BE2C (cell line): Measurements from ENCODE around the gene ABCB8.
A peak's percentile ranks its signal among the peaks of the same experiment; 100 is the strongest.

Experiments used
- DNase-seq: peaks from one replicate; pipeline ENCODE4 v3.0.0-alpha.2; 2020
- H3K27me3 ChIP-seq: fragments of 250-450 bp; sonication (Bioruptor Pico); 2 replicates; pipeline ENCODE4 v1.5.1; 2020; ENCODE audit warnings: mild to moderate bottlenecking
- H3K36me3 ChIP-seq: fragments of 250-450 bp; sonication (Bioruptor Pico); 2 replicates; pipeline ENCODE4 v1.5.1; 2020; ENCODE audit warnings: mild to moderate bottlenecking
- H3K4me1 ChIP-seq: fragments of 250-450 bp; sonication (Bioruptor Pico); 2 replicates; pipeline ENCODE4 v1.5.1; 2020
- H3K4me3 ChIP-seq: 2 replicates; pipeline ENCODE4 v1.5.1; 2011; ENCODE audit warnings: low read depth, low read length
- H3K9me3 ChIP-seq: fragments of 250-450 bp; sonication (Bioruptor Pico); 2 replicates; pipeline ENCODE4 v1.5.1; 2020
- CTCF ChIP-seq: IDR thresholded peaks from 2 replicates; pipeline ENCODE4 v1.5.1; 2012; ENCODE audit warnings: mild to moderate bottlenecking, low read depth, low read length

The ABCB8 gene

GRCh38 chr7:151073990-151074389 lies 45.7 kb downstream of the ABCB8 start:
- no peaks in the 10 kb centered on the region for H3K27me3 ChIP-seq
- peaks cover 23% of the 10 kb centered on the region for H3K4me1 ChIP-seq
- no peak for TF ChIP-seq CTCF
- no peaks in the 10 kb centered on the region for H3K9me3 ChIP-seq
- H3K4me3 ChIP-seq: no peak overlapping the region
- peaks cover 77% of the 10 kb centered on the region for H3K36me3 ChIP-seq
- DNase-seq: no peak

- Histone ChIP-seq H3K9me3 (no peaks in the 10 kb centered on the region), H3K4me3 (no peak overlapping the region), H3K4me1 (peaks cover 30% of the 10 kb centered on the region), H3K27me3 (no peaks in the 10 kb centered on the region), H3K36me3 (peaks cover 68% of the 10 kb centered on the region)
- DNase-seq: peak; percentile 5
- TF ChIP-seq CTCF: no peak
These were observed 46.8 kb downstream of the ABCB8 start for GRCh38 chr7:151074817-151075661.

- DNase-seq: no peak
- Histone ChIP-seq H3K9me3 (no peaks in the 10 kb centered on the region), H3K4me1 (peaks cover 30% of the 10 kb centered on the region), H3K4me3 (no peak overlapping the region), H3K27me3 (no peaks in the 10 kb centered on the region), H3K36me3 (peaks cover 62% of the 10 kb centered on the region)
- no peak for TF ChIP-seq CTCF
These were observed 47.4 kb downstream of the ABCB8 start for GRCh38 chr7:151075662-151075971.

- no peak overlapping the region for H3K4me3 ChIP-seq
- H3K4me1 ChIP-seq: peaks cover 30% of the 10 kb centered on the region
- H3K36me3 ChIP-seq: peaks cover 58% of the 10 kb centered on the region
- H3K9me3 ChIP-seq: no peaks in the 10 kb centered on the region
- H3K27me3 ChIP-seq: no peaks in the 10 kb centered on the region
- DNase-seq: no peak
- TF ChIP-seq CTCF: no peak
These were observed 47.8 kb downstream of the ABCB8 start for GRCh38 chr7:151075978-151076426.

GRCh38 chr7:151076863-151077704 lies 48.8 kb downstream of the ABCB8 start:
- peaks cover 47% of the 10 kb centered on the region for H3K36me3 ChIP-seq
- peak; percentile 51 for TF ChIP-seq CTCF
- DNase-seq: peak; percentile 76
- H3K4me3 ChIP-seq: no peak overlapping the region
- H3K27me3 ChIP-seq: no peaks in the 10 kb centered on the region
- H3K9me3 ChIP-seq: no peaks in the 10 kb centered on the region
- peaks cover 32% of the 10 kb centered on the region for H3K4me1 ChIP-seq
